ENCODE measurements around the gene ADCY4.
"Not testable (repeated sequence)": the region's sequence is repeated elsewhere in the genome, so short reads cannot be mapped to it uniquely, and the experiment has no call there.

Gene ADCY4

GRCh38 chr14:24337824-24338175, 2.9 kb upstream of the ADCY4 start:
- no peak for DNase-seq

DNA sequence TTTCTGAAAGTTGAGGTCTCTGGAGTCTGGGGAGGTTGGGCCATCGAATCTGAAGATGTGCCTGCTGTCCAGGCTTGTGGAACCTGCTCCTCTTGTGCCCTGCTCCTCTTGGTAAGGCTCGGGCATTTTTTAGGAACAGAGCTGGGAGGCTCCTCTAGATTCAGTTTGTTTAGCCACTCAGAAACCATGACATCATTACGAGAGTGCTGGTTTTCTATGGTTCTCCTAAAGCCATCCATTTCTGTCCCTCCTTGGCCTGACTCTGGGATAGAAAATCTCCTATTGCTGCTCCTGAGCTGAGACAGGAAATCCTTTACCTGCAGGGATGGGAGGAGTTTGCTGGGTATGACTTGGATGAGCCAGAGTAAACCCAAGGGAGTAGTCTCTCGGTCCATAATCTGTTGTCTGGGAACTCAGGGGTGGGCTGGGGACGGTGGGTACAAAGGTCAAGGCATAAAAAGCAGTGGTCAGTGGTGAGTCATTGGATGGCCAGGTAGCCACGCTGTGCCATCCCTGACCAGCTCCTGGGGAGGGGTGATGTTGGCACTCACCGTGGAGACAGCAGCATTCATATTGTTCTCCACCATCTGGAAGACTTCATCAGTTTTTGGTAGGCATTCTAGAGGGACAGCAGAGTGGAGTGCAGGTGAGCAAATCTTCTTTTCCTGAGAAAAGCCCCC, 2.4 kb upstream of the ADCY4 start:
- no peak for DNase-seq

- DNase-seq = no peak
These were observed 745 bp upstream of the ADCY4 start for GRCh38 chr14:24335461-24336171.

- peak; percentile 77 for DNase-seq
These were observed 2.4 kb downstream of the ADCY4 start for GRCh38 chr14:24332268-24332993.

- no peak for DNase-seq
These were observed 3.1 kb downstream of the ADCY4 start for GRCh38 chr14:24331731-24332267.

DNA sequence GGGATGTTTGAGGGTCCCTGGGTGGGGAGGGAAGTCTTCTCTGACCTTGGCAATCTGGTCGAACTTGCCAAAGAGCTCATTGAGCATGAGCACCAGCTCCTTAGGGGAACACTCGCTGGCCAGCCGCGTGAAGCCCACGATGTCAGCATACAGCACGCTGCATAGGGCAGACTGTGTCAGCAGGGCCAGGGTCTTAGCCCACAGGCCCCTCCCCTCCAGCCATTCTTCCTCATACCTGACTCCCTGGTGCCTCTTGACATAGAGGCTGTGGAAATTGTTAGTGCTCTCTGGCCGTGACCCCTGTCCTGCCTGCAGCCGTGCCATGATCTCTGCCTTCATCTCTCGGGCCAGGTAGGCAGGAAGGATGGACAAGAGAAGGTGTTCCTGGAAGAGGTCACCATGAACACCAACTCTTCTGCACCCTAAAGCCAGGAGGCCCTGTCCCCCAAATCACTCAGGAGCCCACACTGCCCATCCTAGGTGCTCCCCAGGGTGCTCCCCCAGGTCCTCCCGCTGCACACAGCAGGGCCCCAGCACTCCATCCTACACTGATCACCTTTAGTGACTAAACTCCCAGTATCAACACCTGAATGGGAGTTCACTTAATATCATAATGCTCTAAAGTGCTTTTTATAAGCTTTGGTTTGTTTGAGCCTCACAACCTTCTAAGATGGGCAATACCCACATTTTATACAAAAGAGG, 3.7 kb downstream of the ADCY4 start:
- no peak for DNase-seq

DNA sequence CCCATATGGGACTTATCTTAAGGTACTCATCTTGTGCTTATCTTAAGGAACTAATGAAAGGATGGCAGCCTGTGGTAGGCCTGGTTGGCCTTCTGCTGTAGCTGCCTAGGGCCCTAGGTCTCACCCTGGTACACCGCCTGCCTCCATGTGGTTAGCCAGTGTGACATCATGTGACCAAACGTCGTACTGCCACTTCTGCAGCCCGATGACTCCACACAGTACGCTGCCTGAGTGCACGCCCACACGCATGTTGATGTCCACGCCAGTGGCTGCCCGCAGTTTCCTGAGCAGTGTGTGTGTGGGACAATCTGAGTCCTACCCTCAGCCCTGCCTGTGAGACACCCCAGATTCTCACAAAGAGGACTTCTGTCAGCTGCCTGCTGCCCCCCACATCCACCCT, 5.1 kb downstream of the ADCY4 start:
- no peak for DNase-seq

DNA sequence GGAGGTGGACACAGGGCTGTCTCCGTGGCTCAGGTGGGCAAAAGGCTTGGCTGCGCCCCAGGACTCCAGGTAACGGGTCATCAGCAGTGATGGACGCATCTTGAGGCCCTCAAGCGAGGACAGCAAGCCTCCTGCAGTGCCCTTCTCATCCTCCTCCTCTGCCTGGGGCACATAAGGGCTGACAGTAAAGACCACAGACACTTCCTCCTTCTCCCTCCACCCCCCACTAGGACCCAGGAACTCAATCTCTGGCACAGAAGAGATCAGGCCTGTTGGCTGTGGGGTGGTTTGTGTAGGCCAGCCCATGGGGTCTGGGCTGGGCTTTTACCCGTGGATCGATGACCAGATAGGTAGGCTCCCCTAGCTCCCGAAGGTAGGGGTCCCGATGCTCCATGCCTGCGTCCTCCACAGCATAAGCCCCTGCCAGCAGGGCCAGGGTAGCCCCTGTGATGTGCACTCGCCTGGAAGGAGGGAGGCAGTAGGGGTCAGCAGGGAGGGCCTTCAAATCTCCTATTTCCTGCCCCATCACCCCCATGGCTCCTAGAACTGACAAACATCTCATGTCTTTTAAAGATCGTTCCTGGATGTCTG, 5.7 kb downstream of the ADCY4 start:
- no peak for DNase-seq

DNA sequence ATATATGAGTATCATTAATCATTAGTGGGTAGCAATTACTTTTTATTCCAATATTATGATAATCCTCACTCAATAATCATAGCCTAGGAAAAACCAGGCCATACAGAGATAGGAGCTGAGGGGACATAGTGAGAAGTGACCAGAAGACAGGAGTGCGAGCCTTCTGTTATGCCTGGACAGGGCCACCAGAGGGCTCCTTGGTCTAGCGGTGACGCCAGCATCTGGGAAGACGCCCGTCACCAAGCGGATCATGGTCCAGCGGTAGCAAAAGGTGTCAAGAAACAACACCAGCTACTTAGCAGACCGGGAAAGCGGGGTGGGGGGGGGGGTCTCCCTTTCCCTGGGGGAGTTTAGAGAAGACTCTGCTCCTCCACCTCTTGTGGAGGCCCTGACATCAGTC, 7.0 kb downstream of the ADCY4 start:
- not testable (repeated sequence) for DNase-seq

DNA sequence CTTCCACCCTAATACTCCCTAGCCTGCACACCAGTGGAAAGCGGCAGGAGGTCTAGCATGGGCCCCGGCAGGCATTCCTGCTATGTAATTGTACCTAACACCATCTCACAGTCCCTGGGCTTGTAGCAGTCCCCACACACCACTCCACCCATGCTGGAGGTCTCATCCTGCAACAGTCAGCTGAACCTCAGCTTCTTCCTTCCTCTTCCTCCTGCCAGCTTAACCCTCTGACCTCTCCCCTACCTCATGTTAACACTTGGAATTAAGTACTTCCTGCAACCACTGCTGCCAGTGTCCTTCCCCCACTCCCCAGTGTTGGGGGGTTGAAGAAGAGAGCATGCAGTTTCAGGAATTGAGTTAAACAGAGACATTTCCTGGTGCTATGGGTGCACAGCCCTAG, 7.6 kb downstream of the ADCY4 start:
- DNase-seq = no peak

GRCh38 chr14:24325963-24326362, 8.9 kb downstream of the ADCY4 start:
- no peak for DNase-seq

GRCh38 chr14:24325041-24325530, 9.8 kb downstream of the ADCY4 start:
- DNase-seq = no peak

DNA sequence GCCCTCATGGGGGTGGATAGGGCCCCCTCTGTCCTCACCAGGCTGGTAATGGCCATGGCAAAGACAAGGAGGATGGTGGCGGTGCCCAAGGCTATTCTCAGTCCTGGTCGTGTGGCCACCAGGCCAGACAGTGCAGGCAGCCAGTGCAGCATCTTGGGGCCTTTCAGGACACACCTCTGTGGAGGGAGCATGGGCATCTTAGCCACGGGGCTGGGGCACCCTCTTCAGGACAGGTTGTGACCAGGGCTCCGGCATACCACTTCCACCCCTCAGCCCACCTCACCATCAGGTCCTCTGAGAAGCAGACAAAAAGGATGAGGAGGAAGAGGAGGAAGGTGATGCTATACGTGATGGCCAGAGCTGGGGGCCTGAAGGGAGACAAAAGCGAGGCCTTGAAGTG, 10.8 kb downstream of the ADCY4 start:
- no peak for DNase-seq

DNA sequence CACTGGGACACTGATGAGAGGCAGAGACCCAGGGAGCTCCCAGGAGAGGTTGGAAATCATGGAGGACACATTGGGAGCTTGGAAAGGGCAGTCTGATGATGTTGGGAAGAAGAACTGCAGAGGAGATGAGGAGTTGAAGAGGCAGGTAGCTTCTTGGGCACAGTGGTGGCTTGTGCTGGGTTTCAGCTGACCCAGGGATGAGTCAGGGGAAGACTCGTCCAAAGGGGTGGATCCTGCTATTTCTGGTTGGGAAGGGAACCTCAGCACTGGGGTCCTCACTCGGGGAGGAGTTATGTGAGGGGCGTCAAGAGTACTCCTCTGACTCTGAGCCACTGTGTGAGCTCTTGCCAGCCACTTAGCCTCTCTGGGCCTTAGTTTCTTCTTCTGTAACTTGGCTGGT, 11.5 kb downstream of the ADCY4 start:
- no peak for DNase-seq

DNA sequence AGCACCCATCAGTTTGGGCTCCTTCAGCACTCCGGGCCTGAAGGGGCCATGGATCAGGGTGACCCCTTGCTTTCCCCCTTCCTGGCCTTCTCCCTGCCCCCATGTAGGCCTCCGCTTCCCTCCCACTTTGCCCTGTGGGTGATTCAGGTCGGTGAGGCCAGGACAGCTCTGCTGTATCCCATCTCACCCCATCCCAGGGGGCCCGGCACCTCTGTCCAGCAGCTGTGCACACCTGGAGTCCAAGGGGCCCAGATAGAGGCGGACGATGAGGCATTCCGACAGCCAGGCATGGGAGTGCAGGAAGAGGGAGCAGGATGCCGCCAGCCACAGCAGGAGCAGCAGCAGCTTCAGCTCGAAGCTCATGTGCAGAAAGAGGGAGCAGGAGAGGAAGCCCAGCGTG, 12.2 kb downstream of the ADCY4 start:
- DNase-seq = no peak

GRCh38 chr14:24321212-24321975, 13.5 kb downstream of the ADCY4 start:
- no peak for DNase-seq

DNA sequence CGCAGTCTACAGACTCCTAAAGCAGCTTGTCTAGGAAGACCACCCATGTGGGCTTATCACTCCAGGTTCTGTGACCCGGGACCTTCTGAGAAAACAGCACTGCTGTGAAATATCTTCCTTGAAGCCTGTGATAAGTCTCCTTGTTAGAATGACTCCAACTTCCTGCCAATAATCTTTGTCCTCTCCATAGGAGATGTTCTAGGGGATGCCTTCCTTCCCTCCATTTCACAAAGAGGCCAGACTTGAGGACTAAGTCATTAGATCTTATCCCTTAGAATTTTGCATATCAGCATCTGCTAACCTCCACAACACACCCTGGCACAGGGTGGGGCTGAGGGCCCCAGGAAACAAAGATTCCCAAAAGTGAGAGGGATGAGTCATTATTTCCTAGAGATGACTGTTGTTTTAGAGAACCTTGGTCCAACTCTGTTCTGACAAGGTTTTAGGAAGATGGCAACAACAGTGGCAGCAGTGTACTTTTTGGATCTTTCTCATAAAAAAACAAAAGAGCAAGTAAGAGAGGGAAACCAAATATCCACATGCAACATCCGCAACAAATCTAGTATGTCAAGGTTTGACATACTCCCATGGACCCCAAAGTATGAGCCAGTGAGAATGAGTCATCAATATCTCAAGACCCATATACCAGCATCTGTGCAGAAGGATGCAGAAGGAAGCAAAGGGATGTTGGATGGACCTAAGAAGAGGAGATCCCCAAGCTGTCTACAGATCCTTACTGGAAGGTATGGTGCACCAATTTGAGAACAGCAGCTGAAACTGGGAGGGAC, 17.5 kb downstream of the ADCY4 start:
- no peak for DNase-seq

GRCh38 chr14:24316597-24316950, 18.3 kb downstream of the ADCY4 start:
- DNase-seq = no peak

DNA sequence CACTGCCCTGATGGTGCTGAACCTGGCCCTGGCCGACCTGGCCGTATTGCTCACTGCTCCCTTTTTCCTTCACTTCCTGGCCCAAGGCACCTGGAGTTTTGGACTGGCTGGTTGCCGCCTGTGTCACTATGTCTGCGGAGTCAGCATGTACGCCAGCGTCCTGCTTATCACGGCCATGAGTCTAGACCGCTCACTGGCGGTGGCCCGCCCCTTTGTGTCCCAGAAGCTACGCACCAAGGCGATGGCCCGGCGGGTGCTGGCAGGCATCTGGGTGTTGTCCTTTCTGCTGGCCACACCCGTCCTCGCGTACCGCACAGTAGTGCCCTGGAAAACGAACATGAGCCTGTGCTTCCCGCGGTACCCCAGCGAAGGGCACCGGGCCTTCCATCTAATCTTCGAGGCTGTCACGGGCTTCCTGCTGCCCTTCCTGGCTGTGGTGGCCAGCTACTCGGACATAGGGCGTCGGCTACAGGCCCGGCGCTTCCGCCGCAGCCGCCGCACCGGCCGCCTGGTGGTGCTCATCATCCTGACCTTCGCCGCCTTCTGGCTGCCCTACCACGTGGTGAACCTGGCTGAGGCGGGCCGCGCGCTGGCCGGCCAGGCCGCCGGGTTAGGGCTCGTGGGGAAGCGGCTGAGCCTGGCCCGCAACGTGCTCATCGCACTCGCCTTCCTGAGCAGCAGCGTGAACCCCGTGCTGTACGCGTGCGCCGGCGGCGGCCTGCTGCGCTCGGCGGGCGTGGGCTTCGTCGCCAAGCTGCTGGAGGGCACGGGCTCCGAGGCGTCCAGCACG, 18.9 kb downstream of the ADCY4 start:
- DNase-seq = no peak

GRCh38 chr14:24315243-24315806, 19.5 kb downstream of the ADCY4 start:
- no peak for DNase-seq
